Stimulated activated CD8-positive, alpha-beta memory T cell treated with anti-CD3 and anti-CD28 coated beads, Interleukin-12 subunit alpha, Interleukin-12 subunit beta, amount 100 ng/mL, for 1 hour (primary cell): ENCODE results near the gene CELF2.
"Not testable (repeated sequence)": the region's sequence is repeated elsewhere in the genome, so short reads cannot be mapped to it uniquely, and the experiment has no call there.

Experiments used
- DNase-seq: peaks from one replicate; pipeline ENCODE4 v3.0.0-alpha.2; 2020; ENCODE audit warnings: low read depth

CELF2 gene

DNA sequence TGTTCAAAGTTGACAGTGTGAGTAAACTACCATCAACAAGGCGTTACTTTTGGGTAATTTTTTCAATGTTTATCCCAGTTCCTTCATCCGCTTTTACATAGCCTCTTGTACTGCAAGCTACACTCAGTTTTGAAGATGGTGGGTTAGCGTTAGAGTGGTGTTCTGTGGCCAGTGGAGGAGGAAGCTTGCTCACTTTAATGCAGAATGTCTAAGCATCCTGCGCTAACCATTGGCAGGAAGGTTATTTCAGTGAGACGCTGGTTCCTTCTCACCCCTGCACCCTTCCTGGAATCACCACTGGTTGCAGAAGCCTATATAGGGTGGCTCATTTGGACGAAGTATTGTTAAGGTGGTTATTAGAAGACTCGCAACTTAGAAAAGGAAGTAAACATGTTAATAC lies 159.1 kb downstream of the CELF2 start:
- DNase-seq: no peak

DNA sequence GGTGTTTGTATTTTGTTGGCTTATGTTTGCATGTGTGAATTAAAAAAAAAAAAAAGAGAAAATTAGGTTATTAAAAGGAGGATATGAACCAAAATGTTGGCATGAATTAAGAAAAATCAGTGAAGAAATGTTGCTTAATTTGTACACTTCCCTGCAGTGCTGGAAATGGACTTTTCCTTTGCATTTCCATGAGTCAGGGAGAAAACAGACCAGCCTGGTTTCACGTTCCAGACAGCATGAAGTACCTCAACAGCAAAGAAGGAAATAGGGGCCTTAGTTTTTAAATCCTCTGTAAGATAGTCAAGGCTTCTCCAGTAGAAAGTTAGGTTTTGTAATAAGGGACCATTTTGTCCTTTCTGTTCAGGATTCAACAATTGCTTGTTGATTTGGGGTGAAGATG lies 159.7 kb downstream of the CELF2 start:
- DNase-seq: no peak

DNA sequence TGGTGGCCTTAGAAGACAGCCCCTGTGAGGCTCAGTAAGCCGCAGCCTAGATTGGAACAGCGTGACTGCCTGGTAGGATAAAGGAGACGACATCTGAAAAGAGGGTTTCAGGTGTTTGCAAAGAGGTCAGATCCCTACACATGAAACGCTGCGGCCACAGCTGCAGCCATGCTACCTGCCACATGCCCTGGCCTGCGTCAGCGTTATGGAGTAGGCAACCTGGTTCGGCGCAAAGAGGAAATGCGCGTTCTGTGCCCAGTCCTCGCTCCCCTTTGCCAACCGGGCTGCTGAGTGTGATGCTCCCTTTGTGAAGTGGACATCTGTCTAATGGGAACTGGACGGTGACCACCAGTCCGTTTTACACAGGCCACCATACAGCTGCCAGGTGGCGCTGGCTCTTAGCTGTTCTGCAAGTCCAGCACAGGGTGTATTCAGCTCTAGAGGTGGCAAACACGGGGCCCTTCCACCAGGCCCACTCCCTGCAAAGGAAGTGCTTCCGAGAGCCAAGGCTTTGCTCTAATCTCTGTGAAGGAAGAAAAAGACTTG lies 160.3 kb downstream of the CELF2 start:
- DNase-seq: no peak

DNA sequence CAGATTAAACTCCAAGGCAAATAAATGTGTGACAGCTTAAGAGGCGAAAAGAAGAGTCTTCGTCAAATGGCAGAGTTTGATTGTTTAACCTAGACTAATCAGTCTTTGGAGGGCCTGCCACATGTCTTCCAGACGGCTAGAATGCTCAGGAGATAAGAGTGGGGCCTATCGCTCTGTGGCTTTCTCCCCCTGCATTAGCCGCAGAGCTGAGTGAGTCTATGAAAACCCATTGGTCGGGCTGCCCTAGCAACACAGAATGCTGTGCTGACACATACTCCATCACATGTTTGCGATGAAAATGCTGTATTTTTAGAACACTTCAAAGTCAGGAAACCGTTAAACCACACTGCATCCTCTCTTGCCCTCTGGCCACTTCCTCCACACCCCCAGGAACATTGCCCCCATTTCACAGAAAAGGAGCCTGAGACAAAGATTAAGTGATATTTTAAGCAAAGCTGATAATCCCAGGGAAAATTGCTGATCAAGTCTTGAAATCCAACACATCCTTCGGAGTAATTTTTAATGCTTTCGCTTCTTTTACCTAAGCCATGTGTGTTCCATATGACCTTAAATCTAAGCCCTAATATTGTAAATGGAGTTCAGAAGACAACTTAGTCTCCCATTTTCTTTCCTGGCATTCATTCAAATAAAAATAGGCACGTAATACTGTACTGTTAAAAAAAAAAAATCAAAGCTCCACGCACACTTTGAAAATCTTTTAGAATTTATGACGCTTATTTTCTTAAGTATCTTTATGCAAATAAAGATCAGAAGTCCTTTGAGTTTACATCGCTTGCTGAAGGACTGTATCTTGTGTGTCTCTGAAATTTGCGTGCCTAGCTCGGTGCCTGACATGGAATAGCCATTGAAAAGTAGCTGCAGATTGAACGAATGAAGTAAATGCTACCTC lies 161.2 kb downstream of the CELF2 start:
- peak; percentile 76 for DNase-seq

DNA sequence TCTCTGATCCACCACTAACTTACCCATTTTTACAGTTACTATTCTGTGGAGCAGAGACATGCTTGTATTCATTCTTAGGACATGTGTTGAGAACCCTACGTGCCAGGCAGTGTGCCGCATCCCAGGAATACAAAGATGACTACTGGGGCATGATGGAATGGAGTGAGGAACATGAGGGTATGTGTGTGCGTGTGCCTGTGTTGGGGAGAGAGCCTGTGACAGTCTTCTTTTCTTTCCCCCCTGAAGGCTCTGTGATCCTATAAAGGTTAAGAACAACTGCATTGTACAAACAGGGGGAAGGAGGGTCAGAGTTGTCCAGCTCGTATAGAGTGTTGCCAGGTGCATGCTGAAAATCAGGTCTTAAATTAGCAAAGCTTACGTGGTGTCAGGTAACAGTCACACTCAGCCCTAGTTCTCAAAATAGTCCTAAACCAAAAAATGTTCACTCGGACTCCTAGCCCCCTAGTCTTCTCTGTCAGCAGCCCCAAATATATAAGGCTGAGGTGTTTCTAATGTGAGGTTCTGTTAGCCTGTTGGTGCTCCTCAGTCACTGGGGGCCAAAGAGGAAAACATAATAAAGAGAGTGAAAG lies 161.9 kb downstream of the CELF2 start:
- DNase-seq: no peak

DNA sequence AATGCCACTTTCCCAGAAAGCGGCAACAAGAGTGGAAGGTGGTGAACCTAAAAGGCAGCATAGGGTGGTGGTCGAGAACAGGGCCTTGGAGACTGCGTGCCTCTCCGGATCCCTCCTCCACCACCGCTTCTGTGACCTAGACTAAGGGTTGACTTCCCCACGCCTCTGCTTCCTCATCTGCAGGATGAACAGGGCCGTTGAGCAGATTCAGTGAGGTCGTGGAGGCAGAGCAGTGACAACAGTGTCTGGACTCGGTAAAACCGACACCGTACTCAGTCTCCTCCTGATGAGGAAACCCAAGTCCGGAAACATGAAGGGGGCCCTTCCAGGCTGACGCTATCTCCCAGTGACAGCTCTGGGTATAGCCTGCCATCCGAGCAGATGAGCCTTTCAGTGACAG lies 162.6 kb downstream of the CELF2 start:
- no peak for DNase-seq

DNA sequence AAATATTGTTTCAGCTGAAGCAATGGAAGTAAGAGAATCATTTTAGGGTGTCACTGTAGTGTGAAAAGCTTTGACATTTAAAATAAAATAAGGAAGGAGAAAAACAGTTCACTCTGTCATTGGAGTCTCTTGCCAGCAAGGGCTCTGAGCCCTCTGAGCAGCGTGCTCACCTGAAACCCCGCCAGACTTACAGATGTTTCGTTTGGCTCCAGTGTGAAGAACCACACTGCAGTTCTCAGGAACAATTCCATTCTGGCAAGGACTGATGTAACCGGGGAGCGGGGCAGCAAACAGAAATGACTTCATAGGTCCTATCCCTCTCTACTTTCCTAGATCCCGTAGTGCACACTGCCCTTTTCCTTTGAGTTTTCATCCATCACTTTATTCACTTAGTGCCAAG lies 164.3 kb downstream of the CELF2 start:
- no peak for DNase-seq

DNA sequence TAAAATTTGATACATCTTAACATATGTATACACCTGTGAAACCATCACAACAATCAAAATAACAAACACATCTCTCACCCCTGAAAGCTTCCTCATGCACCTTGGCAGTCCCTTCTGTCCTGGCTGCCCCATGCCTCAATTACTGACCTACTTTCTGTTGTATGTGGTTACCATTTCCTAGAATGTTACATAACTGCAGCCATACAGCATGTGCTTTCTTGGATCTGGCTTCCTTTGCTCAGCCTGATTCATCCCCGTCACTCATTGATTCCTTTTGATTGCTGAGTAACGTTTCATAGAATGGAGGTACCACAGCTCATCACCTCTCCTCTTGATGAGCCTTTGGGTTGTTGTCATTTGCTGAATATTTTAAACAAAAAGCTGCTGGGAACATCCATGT lies 165.3 kb downstream of the CELF2 start:
- no peak for DNase-seq

DNA sequence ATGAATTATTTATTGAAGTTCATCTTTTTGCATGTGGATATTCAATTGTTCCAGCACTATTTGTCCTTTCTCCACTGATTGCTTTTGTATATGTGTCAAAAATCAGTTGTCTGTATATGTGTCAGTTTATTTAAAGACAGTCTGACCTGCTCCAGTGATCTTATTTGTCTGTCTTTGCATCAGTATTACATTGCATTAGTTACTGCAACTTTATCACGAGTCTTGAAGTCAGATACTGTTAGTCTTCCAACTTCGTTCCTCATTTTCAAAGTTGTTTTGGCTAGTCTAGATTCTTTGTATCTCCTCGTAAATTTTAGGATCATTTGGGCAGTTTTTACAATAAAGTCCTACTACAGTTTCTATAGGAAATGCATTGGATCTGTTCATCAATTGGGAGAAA lies 166.4 kb downstream of the CELF2 start:
- DNase-seq: no peak

DNA sequence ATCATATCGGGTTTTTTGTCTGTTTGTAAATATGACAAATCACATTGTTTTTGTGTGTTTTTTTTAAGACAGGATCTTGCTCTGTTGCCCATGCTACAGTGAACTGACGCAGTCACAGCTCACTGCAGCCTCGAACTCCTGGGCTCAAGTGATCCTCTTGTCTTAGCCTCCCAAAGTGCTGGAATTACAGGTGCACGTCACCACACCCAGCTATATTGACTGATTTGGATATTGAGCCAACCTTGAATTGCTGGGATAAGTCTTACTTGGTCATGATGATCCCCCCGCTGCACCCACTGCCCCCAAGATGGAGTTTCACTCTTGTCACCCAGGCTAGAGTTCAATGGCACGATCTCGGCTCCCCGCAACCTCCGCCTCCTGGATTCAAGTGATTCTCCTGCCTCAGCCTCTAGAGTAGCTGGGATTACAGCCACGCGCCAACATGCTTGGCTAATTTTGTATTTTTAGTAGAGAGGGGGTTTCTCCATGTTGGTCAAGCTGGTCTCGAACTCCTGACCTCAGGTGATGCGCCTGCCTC lies 167.5 kb downstream of the CELF2 start:
- not testable (repeated sequence) for DNase-seq

DNA sequence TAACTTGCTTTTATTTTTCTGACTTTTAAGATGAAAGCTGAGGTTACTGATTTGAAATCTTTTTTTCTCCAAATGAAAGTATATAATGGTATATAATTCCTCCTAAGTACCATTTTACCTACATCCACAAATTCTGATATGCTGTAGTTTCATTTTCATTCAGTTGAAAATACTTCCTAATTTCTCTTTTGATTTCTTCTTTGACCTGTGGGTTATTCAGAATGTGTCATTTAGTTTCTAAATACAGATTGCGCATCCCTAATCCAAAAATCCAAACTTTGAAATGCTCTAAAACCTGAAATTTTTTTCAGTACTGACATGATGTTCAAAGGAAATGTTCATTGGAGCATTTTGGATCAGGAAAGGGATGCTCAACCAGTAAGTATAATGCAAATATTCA lies 168.7 kb downstream of the CELF2 start:
- no peak for DNase-seq

DNA sequence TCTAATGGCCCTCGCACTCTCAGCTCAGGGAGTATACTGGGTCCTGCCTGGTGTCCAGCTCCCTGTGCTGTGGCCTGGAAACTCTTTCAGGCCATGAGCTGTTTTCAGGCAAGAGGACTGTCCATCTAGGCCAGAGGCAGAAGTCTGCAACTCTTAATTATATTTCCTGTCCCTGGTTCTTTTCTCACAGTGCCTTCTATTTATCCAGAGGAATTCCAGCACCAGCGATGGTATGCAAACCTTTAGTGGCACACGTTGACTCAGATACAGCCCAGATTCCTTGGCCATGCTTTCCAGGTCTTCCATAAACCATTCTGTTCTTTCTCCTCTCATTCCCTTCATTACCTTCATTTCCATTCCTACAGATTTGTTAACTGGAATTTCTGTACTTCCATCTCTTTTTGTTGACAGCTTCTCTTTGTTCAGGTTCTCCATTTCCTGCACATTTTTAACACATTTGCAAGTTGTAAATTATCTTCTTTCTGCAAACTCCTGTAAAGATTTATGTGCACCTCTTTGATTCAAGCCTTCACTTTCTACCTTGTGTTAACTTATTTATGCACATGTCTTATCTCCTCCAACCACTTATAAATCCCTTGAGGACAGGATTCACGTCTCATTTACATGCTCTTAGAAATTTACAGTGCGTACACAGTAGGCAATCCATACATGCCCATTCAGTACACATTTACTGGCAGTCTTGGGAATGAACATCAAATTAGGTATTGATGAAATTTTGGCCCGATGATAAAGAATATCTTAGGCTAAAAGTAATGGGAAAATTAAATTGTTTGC lies 172.1 kb downstream of the CELF2 start:
- DNase-seq: no peak

DNA sequence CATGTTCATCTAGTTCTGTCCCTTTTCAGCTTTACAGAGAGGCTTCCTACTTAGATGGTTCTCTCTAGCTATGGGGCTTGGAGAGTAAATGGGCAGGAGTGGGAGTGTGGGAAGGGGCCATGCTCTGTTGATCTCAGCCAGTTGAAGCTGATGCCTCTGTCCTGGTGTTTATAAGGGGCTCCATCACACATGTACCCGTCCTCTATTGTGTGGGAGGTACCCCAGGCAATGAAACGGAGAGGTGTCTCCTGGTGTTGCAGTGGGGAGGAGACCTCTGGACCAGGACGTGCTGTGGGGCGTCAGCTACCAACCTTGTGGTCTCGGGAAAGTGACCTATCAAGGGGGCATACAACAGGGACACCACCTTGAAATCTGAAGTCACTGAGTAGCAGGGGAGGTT lies 173.5 kb downstream of the CELF2 start:
- no peak for DNase-seq

DNA sequence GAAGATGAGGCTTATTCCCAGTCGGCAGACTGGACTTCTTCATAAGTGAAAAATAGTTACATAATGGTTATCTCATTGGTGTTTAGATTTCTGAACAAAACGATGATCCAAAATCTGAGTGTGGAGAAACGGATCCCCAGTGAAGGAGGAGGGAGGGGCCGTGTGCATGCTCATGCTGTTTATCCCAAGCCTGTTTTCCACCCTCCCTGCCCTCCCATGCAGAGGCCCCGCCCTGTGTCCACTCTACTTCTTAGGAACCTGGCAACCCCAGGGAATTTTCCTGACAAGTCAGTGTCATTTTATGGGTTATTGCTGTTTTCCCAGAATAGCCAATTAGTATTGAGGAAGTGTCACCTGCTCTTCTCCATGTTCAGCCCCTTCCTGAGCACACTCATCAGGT lies 174.0 kb downstream of the CELF2 start:
- no peak for DNase-seq

DNA sequence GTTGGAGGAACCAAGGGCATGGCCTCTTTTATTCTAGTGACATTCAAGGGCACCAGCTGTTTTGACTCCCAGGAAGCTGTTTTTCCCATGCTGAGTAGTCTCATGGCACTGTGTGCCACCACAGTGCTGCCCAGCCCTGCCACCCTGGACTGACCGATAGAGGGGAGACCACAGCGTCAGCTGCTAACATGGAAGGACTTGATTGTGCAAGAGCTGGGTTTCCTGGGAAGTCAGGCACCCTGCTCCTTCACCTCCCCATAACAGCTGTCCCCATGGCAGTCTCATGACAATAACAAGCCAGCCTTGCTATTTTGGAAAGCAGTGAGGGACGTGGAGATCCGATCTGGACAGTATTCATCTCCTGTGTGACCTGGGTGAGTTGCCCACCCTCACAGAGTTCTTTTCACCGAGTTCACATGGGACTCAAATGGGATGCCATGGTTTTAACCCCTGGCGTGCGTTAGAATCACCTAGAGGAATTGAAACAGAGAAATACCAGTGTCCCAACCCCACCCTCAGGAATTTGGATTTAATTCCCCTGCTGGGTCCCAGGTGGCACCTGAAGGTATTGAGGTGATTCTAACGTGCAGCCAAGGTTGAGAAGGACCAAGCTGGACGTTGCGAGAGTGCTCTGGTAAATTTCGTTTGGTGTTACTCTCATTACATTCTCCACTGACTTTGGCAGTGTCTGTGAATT lies 174.8 kb downstream of the CELF2 start:
- no peak for DNase-seq

DNA sequence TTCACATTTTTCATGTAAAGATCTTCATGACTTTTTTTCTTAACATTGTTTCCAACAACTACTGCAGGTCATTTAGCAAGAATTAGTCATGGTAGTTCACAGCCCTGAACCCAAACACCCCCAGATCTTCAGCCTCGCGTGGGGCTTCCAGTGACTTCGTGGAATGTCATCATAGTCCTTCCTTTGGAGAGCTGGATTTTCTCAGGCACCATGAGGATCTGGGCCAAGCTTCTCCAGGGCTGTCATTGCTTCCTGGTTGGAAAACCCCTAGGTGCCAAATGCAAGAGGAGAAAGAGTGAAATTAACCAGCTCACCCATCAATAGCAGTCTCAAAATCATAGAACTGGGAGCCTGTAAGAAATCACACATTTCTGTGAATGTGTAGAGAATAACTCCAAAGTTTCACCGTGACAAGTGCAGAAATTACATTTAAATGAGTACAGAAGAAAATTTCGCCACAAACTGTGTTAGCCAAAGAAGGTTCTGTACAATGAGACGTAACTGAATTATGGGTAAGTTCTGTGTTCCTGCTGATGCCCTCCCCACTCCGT lies 175.4 kb downstream of the CELF2 start:
- no peak for DNase-seq

DNA sequence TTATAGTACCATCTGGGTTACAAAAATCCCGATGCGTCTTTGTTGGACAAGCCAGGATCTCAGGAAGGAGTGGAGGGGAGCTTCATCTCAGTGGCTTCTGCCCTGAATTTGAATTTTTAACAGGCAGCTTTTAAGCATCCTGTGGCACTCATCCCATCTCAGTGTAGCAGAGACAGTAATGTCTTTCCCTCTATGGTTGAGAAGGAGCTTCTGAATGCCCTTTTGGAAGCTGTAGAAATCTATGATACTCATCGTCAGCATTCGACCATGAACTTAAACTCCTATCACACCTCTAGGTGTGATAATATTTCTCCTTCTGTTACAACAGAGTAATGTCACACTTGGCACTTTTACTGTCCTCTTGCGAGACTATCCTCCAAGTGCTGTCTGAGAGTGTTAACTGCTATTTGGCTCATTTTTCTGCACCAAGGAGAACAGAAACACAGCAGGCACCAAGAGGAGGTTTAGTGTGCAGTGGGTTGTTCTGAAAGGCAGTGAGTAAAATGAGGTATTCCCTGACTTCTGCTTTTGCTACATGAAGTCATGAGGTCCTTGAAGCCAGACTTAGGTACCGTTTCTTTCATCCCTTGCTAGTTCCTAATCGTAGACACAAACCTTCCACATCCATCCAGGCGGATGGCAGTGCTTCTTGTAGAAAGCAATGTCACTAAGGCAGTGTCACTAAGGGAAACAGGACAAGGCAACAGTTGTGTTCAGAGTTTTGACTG lies 177.4 kb downstream of the CELF2 start:
- no peak for DNase-seq

DNA sequence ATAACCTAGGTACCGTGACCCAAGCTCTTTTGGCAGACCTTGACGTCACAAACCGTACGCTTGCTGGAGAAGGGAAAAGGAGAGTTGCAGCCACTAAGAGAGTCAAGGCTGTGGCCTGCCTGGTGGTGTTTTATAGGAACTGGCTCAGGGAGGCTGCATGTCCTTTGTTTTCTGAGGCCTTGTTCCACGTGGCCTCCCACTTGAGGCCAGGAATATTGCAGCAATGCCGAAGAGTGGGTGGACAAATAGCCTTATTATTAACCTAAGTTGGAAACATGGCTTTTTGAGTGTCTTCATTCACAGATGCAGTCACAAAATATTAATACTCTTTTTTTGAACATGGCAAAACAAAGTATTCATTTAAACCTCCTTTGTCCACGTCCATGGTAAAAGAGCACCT lies 178.0 kb downstream of the CELF2 start:
- no peak for DNase-seq

DNA sequence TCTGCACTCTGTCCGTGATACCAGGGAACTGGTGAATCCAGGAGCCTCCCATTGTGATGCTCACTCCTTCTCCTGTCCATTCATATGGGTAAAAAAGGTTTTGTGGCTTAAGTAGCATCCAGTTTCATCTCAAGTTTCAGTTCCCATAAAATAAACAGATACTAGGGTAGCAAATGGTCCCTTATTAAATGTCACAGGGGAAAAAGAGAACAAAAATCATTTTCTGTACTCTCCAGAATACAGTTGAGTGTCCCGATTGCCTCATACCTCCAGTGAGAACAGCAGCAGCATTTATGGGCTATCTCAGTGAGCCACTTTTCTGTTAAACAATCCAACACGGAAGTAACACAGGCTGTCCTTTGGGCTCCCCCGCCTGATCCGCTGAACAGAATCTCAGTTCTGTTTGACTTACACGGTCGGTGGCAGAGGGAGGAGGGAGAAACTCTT lies 179.6 kb downstream of the CELF2 start:
- no peak for DNase-seq

DNA sequence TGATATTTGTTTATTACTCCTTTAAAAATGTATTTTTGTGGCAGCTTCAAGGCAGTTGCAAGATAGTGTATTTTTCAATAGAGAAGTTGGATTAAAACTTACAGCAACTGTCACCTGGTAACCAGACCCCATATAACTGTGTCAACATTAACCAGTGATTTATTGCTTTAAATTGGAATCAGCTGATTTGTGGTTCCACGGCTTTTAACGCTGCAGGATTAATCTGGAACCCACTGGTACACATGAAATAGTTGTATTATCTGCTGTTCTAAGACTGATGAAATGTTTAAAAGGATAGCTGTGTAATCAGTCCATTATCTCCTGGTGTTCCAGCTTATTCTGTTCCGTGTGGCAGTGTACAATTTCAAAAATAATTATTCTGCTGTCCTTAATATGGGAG lies 180.2 kb downstream of the CELF2 start:
- DNase-seq: no peak

DNA sequence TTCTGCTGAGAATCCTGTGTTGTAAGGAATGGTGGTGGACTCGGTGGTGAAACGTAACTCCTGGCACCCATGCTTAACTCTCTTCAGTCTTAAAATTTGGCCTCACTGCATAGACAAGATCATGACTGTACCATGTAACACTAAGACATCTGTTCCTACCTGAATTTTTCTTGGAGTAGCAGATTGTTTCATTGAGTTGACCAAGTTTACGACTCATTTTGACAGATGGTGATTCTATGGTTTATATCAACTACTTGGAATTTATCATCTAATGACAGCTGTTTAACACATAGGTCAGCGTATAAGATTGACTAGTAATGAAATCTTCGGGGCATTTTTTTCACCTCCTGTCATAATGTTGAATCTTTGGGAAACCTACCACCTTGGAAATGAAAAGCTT lies 184.2 kb downstream of the CELF2 start:
- DNase-seq: no peak
